Heart left ventricle (tissue), 16 donors: ENCODE data around the gene KCNN3. TPM values are rescaled to one million over a fixed set of nuclear protein-coding genes. Genes with fewer than 3 reads are reported as not detected.

ENCODE experiments used
- ATAC-seq, 4 donors: fragments of 200-7000 bp; cut with Tn5 transposase; one replicate each; pipeline ENCODE4 v1.9.1; 2020 to 2022; ENCODE audit warnings: moderate library complexity in 4 of 4, mild to moderate bottlenecking in 3 of 4, moderate number of reproducible peaks in 1 of 4
- DNase-seq, 5 donors: peaks; one replicate each; pipeline ENCODE4 v3.0.0-alpha.2; 2020
- H3K27ac ChIP-seq, 12 donors: fragments of 200-600 bp; sonication (generic) in 4 of 12; one replicate each; pipeline versions ENCODE4 v1.5.0 to v1.8.0; 2016 to 2022; ENCODE audit warnings: mild to moderate bottlenecking in 2 of 12
- H3K27me3 ChIP-seq, 9 donors: fragments of 200-600 bp; sonication (generic) in 2 of 9; one replicate each; pipeline versions ENCODE4 v1.5.1 to v1.8.0; 2016 to 2022; ENCODE audit warnings: mild to moderate bottlenecking in 3 of 9
- H3K36me3 ChIP-seq, 9 donors: fragments of 200-600 bp; sonication (generic) in 2 of 9; one replicate each; pipeline versions ENCODE4 v1.5.0 to v1.8.0; 2018 to 2022; ENCODE audit warnings: mild to moderate bottlenecking in 2 of 9
- H3K4me1 ChIP-seq, 12 donors: fragments of 200-600 bp; sonication (generic) in 4 of 12; one replicate each; pipeline versions ENCODE4 v1.5.0 to v1.8.0; 2016 to 2022; ENCODE audit warnings: mild to moderate bottlenecking in 3 of 12
- H3K4me3 ChIP-seq, 12 donors: fragments of 200-600 bp; sonication (generic) in 4 of 12; one replicate each; pipeline versions ENCODE4 v1.5.0 to v1.8.0; 2017 to 2022; ENCODE audit warnings: mild to moderate bottlenecking in 9 of 12, moderate library complexity in 4 of 12
- H3K9me3 ChIP-seq, 12 donors: fragments of 200-600 bp; sonication (generic) in 4 of 12; one replicate each; pipeline versions ENCODE4 v1.5.0 to v1.8.0; 2016 to 2022; ENCODE audit warnings: mild to moderate bottlenecking in 1 of 12
- POLR2A ChIP-seq, 2 donors: fragments of 450-650 bp; IDR thresholded peaks; one replicate each; pipeline ENCODE4 v1.6.1; 2017; ENCODE audit warnings: antibody characterized with exemption in 2 of 2, mild to moderate bottlenecking in 2 of 2, moderate library complexity in 2 of 2
- WGBS, 4 donors: extraction: QIAGEN DNeasy Blood & Tissue Kit in 2 of 4; methylation state at CpG; one replicate each; pipeline versions ENCODE4 v1.1.5 to v1.1.7; 2013 to 2018; 5-methylcytosine and 5-hydroxymethylcytosine counted together
- intact Hi-C, 10 donors: fragments of 100-400 bp; cut with DNase I; formaldehyde crosslinking; loops; one replicate each; pipeline versions ENCODE4 v1.11.1 to v1.14.2; 2022
- polyA plus RNA-seq, 2 donors: library from polyadenylated mRNA; stranded (reverse); fragments of 200-250 nt; gene quantifications; one replicate each; pipeline ENCODE4 v1.2.3, GENCODE V29; 2013
- total RNA-seq, 9 donors: library from RNA; depleted of rRNA in 2 of 9; stranded (reverse); fragments of >200 nt in 2 of 9; fragmentation: NEBNext Ultra II Directional in 3 of 9; extraction: Animal tissue kit (Norgen Biotek cat#: 25700) in 3 of 9; gene quantifications; one replicate each; pipeline versions ENCODE4 v1.1.0 to v1.2.4, GENCODE V29; 2016 to 2023
- TF ChIP-seq, protein P1 (sequence below), 12 donors: fragments of 200-600 bp; sonication (generic) in 4 of 12; IDR thresholded peaks; one replicate each; pipeline versions ENCODE4 v1.5.0 to v1.8.0; 2018 to 2022; ENCODE audit warnings: antibody characterized with exemption in 12 of 12, mild to moderate bottlenecking in 5 of 12
- donor health status: ischemic (EF 13 %, LVEDD 7.1; RV severe dilation, severe dysfunction).
- donor health status: healthy with polysubstance abuse.
- donor health status: DM: no; HTN: yes; CAD: no.
- donor health status: DM: no; HTN: no; CAD: no.
- donor health status: ischemic (EF 25% LVEDD 6.9; RV normal size, moderate dysfunction).
- donor health status: ischemic (EF 25% LVEDD 5.7; RV mildly dilated, moderate dysfunction).
- donor health status: healthy.
- donor health status: DM: yes; HTN: yes; CAD: no.
- donor health status: ischemic (EF 35%, LVEDD 5.7; RV mildly dilated, moderate dysfunction).
- donor health status: nonischemic (EF 11% LVEDD 7.7; RV severe dilation, severe dysfunction).
- donor health status: DM: yes; HTN: yes; CAD: no.
- donor health status: PGD.
- donor health status: ischemic (EF 29% LVEDD 5.4; RV normal size, mild dysfunction).
- donor health status: nonischemic (EF 23%, LVEDD 6.1; RV moderate dilation, normal function).

KCNN3 gene
- total and polyA plus RNA-seq, 11 donors, result 0.42 to 4.6 (median 2.2) TPM

- 22 to 55% (median 35%) methylated on average over 17 to 19 of the region's 19 CpGs for WGBS, 4 donors
- ATAC-seq (no peak), DNase-seq (peak in 2 of 5 donors; percentile 23 to 25)
- H3K4me1 ChIP-seq, result peaks cover 4 to 47% (median 37%) of the 10 kb centered on the region in 12 donors
- H3K36me3 ChIP-seq, result no peaks in the 10 kb centered on the region
- intact Hi-C loops, result loop anchor here in 4 of 10 donors (2.0 to 5.0 kb wide), 3 partner anchors 56 to 101 kb away; no protein-coding TSS in a partner anchor
- H3K27ac ChIP-seq, result peak overlapping the region in 4 of 12 donors; percentile 11 to 65 (median 42)
- H3K9me3 ChIP-seq, result no peaks in the 10 kb centered on the region
- peak overlapping the region in 11 of 12 donors; percentile 18 to 73 (median 58) for H3K4me3 ChIP-seq
- H3K27me3 ChIP-seq, result peaks cover 0 to 11% (median 0%) of the 10 kb centered on the region in 9 donors
- no peak for TF ChIP-seq POLR2A (IDR thresholded peaks at IDR 0.05)
- TF ChIP-seq, protein P1, sequence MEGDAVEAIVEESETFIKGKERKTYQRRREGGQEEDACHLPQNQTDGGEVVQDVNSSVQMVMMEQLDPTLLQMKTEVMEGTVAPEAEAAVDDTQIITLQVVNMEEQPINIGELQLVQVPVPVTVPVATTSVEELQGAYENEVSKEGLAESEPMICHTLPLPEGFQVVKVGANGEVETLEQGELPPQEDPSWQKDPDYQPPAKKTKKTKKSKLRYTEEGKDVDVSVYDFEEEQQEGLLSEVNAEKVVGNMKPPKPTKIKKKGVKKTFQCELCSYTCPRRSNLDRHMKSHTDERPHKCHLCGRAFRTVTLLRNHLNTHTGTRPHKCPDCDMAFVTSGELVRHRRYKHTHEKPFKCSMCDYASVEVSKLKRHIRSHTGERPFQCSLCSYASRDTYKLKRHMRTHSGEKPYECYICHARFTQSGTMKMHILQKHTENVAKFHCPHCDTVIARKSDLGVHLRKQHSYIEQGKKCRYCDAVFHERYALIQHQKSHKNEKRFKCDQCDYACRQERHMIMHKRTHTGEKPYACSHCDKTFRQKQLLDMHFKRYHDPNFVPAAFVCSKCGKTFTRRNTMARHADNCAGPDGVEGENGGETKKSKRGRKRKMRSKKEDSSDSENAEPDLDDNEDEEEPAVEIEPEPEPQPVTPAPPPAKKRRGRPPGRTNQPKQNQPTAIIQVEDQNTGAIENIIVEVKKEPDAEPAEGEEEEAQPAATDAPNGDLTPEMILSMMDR (IDR thresholded peaks at IDR 0.05), result no peak
These were observed 2.1 kb downstream of the KCNN3 start for GRCh38 chr1:154867841-154868605.

- intact Hi-C loops, result loop anchor here in 3 of 10 donors (5.0 kb wide), 2 partner anchors 55 to 100 kb away; no protein-coding TSS in a partner anchor
- H3K4me1 ChIP-seq, result peaks cover 4 to 51% (median 39%) of the 10 kb centered on the region in 12 donors
- ATAC-seq, result peak in 3 of 4 donors; percentile 5 to 38 (median 13)
- peaks cover 0 to 11% (median 0%) of the 10 kb centered on the region in 9 donors for H3K27me3 ChIP-seq
- H3K36me3 ChIP-seq, result no peaks in the 10 kb centered on the region
- no peaks in the 10 kb centered on the region for H3K9me3 ChIP-seq
- H3K27ac ChIP-seq, result peak overlapping the region in 3 of 12 donors; percentile 5 to 65 (median 19)
- WGBS, 4 donors, result 12 to 40% (median 18%) methylated on average over 22 to 25 of the region's 25 CpGs
- TF ChIP-seq, protein P1 (IDR thresholded peaks at IDR 0.05), result peak in 2 of 12 donors; percentile 5 to 17
- no peak for TF ChIP-seq POLR2A (IDR thresholded peaks at IDR 0.05)
- peak overlapping the region in 9 of 12 donors; percentile 18 to 73 (median 63) for H3K4me3 ChIP-seq
- peak in 2 of 5 donors; percentile 42 to 66 for DNase-seq
These were observed 2.8 kb downstream of the KCNN3 start for GRCh38 chr1:154867064-154867825.

DNA sequence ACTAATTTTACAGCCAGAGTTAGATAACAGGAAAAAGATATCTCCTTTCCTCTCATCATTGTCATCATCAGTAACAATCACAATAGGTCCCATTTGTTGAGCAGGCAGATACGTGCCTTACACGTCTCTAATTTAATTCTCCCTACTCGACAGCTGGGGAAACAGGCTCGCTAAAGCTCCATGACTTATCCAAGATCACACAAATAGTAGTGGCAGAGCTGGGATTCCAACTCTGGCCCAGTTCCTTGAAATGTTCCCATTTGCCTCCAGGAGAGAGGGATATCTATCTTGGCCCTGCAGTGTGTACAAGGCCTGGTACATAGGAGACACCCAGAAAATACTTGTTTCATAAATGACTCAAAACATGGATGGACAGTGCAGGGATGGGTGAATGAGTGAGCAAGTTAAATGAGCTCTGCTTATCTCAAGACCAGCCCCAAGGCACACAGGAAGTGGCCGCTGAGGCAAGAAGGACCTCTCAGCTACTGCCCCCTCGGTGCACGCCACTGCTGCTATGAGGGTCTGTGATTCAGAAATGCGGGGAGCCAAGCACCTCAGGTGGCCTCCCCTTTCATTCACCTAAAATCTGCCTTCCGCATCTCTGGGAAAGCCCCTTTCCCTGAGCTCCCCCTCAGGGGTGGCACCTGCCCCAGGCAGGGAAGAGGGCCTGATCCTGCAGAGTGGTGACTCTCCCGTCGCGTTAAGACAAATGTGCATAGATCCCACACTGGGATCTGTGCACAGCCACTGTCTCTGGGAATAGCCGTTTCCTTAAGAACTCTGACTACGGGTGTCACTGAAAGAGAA, 3.6 kb downstream of the KCNN3 start:
- peaks cover 4 to 51% (median 39%) of the 10 kb centered on the region in 12 donors for H3K4me1 ChIP-seq
- WGBS, 4 donors, result 69 to 83% (median 83%) methylated on average over 14 of the region's 14 CpGs
- intact Hi-C loops, result loop anchor here in 3 of 10 donors (5.0 kb wide), 2 partner anchors 54 to 99 kb away; no protein-coding TSS in a partner anchor

More for the DNA sequence above, 3.6 kb downstream of the KCNN3 start:
- Histone ChIP-seq H3K4me3 (peak overlapping the region in 8 of 12 donors; percentile 18 to 73 (median 63)), H3K9me3 (no peaks in the 10 kb centered on the region), H3K36me3 (no peaks in the 10 kb centered on the region), H3K27me3 (peaks cover 0 to 11% (median 0%) of the 10 kb centered on the region in 9 donors), H3K27ac (peak overlapping the region in 3 of 12 donors; percentile 5 to 65 (median 19))
- DNase-seq, result peak in 2 of 5 donors; percentile 18 to 22
- TF ChIP-seq POLR2A (IDR thresholded peaks at IDR 0.05), result no peak
- TF ChIP-seq, protein P1 (IDR thresholded peaks at IDR 0.05), result no peak
- no peak for ATAC-seq
